NCI-H446 treated with DMSO at 0.1 percent for 48 hours (cell line): ENCODE results near the gene CTTNBP2NL.

Experiments used
- DNase-seq: peaks from one replicate; lab custom pipeline; 2025; lab: John Stamatoyannopoulos, UW

The CTTNBP2NL gene

GRCh38 chr1:112507336-112507735, 111.3 kb downstream of the CTTNBP2NL start:
- no peak for DNase-seq

GRCh38 chr1:112507921-112508277, 111.9 kb downstream of the CTTNBP2NL start:
- no peak for DNase-seq

- no peak for DNase-seq
Observed at GRCh38 chr1:112508278-112509004, 112.4 kb downstream of the CTTNBP2NL start, which contains the start of gene WNT2B. Gene WNT2B, plus strand, starts transcription at chr1:112508965. Its CDS starts 298 bp downstream, at chr1:112509263.

- no peak for DNase-seq
Observed at GRCh38 chr1:112509005-112509659, 113.1 kb downstream of the CTTNBP2NL start.

- no peak for DNase-seq
Observed at GRCh38 chr1:112509660-112510178, 113.7 kb downstream of the CTTNBP2NL start.

GRCh38 chr1:112510340-112510739, 114.3 kb downstream of the CTTNBP2NL start:
- no peak for DNase-seq
